GM23338 (cell line): ENCODE measurements around the gene TMEM14B. TPM values are rescaled to one million over a fixed set of nuclear protein-coding genes. Genes with fewer than 3 reads are reported as not detected.

Source experiments
- ATAC-seq: fragments of 200-7000 bp; cut with Tn5 transposase; 3 replicates; pipeline ENCODE4 v1.9.1; 2020
- DNase-seq: peaks from one replicate; pipeline ENCODE4 v3.0.0-alpha.2; 2015; ENCODE audit warnings: low spot score
- H2AFZ ChIP-seq: fragments of 200-600 bp; sonication (generic); 2 replicates; pipeline ENCODE4 v1.8.0; 2016; ENCODE audit warnings: antibody characterized with exemption, mild to moderate bottlenecking, moderate library complexity
- H3F3A ChIP-seq: fragments of 200-600 bp; sonication (generic); replicated peaks from 2 replicates; pipeline ENCODE4 v1.8.0; 2017; ENCODE audit warnings: antibody characterized with exemption, mixed run types, low read depth
- H3K27ac ChIP-seq: fragments of 200-600 bp; sonication (generic); 2 replicates; pipeline ENCODE4 v1.6.1; 2016; ENCODE audit warnings: low read depth
- H3K27me3 ChIP-seq: fragments of 200-600 bp; sonication (generic); 2 replicates; pipeline ENCODE4 v1.8.0; 2016; ENCODE audit warnings: mild to moderate bottlenecking, mixed run types, moderate library complexity; ENCODE audit not compliant: insufficient read depth
- H3K36me3 ChIP-seq: fragments of 200-600 bp; sonication (generic); 2 replicates; pipeline ENCODE4 v1.8.0; 2016; ENCODE audit warnings: mild to moderate bottlenecking; ENCODE audit not compliant: insufficient read depth
- H3K4me1 ChIP-seq: fragments of 200-600 bp; sonication (generic); 2 replicates; pipeline ENCODE4 v1.8.0; 2016; ENCODE audit warnings: mild to moderate bottlenecking, moderate library complexity; ENCODE audit not compliant: insufficient read depth
- H3K4me2 ChIP-seq: fragments of 200-600 bp; sonication (generic); 2 replicates; pipeline ENCODE4 v1.7.1; 2017; ENCODE audit warnings: mixed run types
- H3K4me3 ChIP-seq: fragments of 200-600 bp; sonication (generic); 2 replicates; pipeline ENCODE4 v1.6.1; 2016; ENCODE audit warnings: mixed run types
- H3K79me2 ChIP-seq: fragments of 200-600 bp; sonication (generic); replicated peaks from 2 replicates; pipeline ENCODE4 v1.8.0; 2017; ENCODE audit warnings: mild to moderate bottlenecking; ENCODE audit not compliant: insufficient read depth
- H3K9me2 ChIP-seq: fragments of 200-600 bp; sonication (generic); 2 replicates; pipeline ENCODE4 v1.8.0; 2017; ENCODE audit not compliant: insufficient read depth
- H4K20me1 ChIP-seq: fragments of 200-600 bp; sonication (generic); replicated peaks from 2 replicates; pipeline ENCODE4 v1.8.0; 2017; ENCODE audit warnings: mild to moderate bottlenecking; ENCODE audit not compliant: insufficient read depth
- H3K27ac Mint-ChIP-seq: 2 replicates; pipeline ENCODE4 v1.8.0; 2020; ENCODE audit warnings: inconsistent platforms, mild to moderate bottlenecking, moderate library complexity, mixed read lengths
- H3K27me3 Mint-ChIP-seq: 3 replicates; pipeline ENCODE4 v1.8.0; 2022; ENCODE audit warnings: low read depth, mild to moderate bottlenecking, moderate library complexity, mixed read lengths, inconsistent platforms; ENCODE audit not compliant: insufficient read depth, poor library complexity
- H3K36me3 Mint-ChIP-seq: 3 replicates; pipeline ENCODE4 v1.8.0; 2021; ENCODE audit warnings: low read depth, mild to moderate bottlenecking, inconsistent platforms, moderate library complexity, mixed read lengths
- H3K4me1 Mint-ChIP-seq: 3 replicates; pipeline ENCODE4 v1.8.0; 2020; ENCODE audit warnings: mild to moderate bottlenecking, inconsistent platforms, mixed read lengths
- H3K4me3 Mint-ChIP-seq: 3 replicates; pipeline ENCODE4 v1.8.0; 2021; ENCODE audit warnings: moderate library complexity, mild to moderate bottlenecking, inconsistent platforms, mixed read lengths
- H3K9me3 Mint-ChIP-seq: 3 replicates; pipeline ENCODE4 v1.8.0; 2020; ENCODE audit warnings: moderate library complexity, mild to moderate bottlenecking, inconsistent platforms, mixed read lengths
- CREB1 ChIP-seq: fragments of 250-450 bp; sonication (Bioruptor Pico); IDR thresholded peaks from 2 replicates; pipeline ENCODE4 v1.5.0; 2020; ENCODE audit warnings: low read depth, mild to moderate bottlenecking, moderate library complexity
- CTCF ChIP-seq, 2 experiments: fragments of 200-600 bp in 1 of 2; sonication (generic) in 1 of 2; conservative IDR thresholded peaks; 2 replicates each; pipeline versions ENCODE4 v1.5.1 to v1.6.1; 2016 to 2017; ENCODE audit warnings: antibody characterized with exemption in 2 of 2, low read depth in 2 of 2, mild to moderate bottlenecking in 2 of 2, moderate library complexity in 1 of 2
- ETS1 ChIP-seq: IDR thresholded peaks from 2 replicates; pipeline ENCODE4 v1.6.1; 2016; ENCODE audit warnings: antibody characterized with exemption
- EZH2 ChIP-seq: fragments of 200-600 bp; sonication (generic); IDR thresholded peaks from one replicate; pipeline ENCODE4 v1.8.0; 2017; ENCODE audit warnings: antibody characterized with exemption, mild to moderate bottlenecking, low read depth; ENCODE audit not compliant: unreplicated experiment
- EZH2phosphoT487 ChIP-seq: fragments of 200-600 bp; sonication (generic); IDR thresholded peaks from one replicate; pipeline ENCODE4 v1.8.1; 2018; ENCODE audit warnings: antibody characterized with exemption; ENCODE audit not compliant: unreplicated experiment
- JUNB ChIP-seq: IDR thresholded peaks from one replicate; pipeline ENCODE4 v1.6.1; 2016; ENCODE audit warnings: antibody characterized with exemption; ENCODE audit not compliant: unreplicated experiment
- NANOG ChIP-seq: IDR thresholded peaks from 2 replicates; pipeline ENCODE4 v1.6.1; 2016; ENCODE audit warnings: antibody characterized with exemption, borderline replicate concordance
- POLR2AphosphoS5 ChIP-seq: IDR thresholded peaks from 2 replicates; pipeline ENCODE4 v1.6.1; 2016; ENCODE audit warnings: antibody characterized with exemption, low read depth
- REST ChIP-seq: IDR thresholded peaks from one replicate; pipeline ENCODE4 v1.6.1; 2018; ENCODE audit warnings: antibody characterized with exemption; ENCODE audit not compliant: unreplicated experiment
- STAT1 ChIP-seq: IDR thresholded peaks from one replicate; pipeline ENCODE4 v1.6.1; 2016; ENCODE audit warnings: antibody characterized with exemption; ENCODE audit not compliant: unreplicated experiment
- ZNF331 ChIP-seq: fragments of 250-450 bp; sonication (Bioruptor Pico); IDR thresholded peaks from 2 replicates; pipeline ENCODE4 v1.5.0; 2020; ENCODE audit warnings: low read depth, mild to moderate bottlenecking, moderate library complexity
- polyA plus RNA-seq: library from polyadenylated mRNA; unstranded; fragments of >200 nt; fragmentation: Nextera tagmentation; extraction: Ambion mirVana; gene quantifications from 2 replicates; pipeline ENCODE4 v1.2.1, GENCODE V29; 2016
- total RNA-seq: library from RNA; depleted of rRNA; stranded (reverse); fragments of >200 nt; shearing (Covaris generic); gene quantifications from 2 replicates; pipeline ENCODE4 v1.2.3, GENCODE V29; 2014

The TMEM14B gene
- total and polyA plus RNA-seq, 2 experiments from 2014 or later: 104 to 210 TPM

GRCh38 chr6:10793035-10793434 is 45.4 kb downstream of the TMEM14B start:
- no peak for TF ChIP-seq REST
- no peak for TF ChIP-seq CTCF (conservative IDR thresholded peaks at IDR 0.05; ENCODE audit: low read depth in 2 of 2)
- no peak for TF ChIP-seq POLR2AphosphoS5
- no peak for TF ChIP-seq JUNB
- no peak for TF ChIP-seq NANOG
- no peak for TF ChIP-seq STAT1
- no peak for TF ChIP-seq ZNF331
- TF ChIP-seq CREB1 (CRISPR knock-in tag): no peak
- no peak for TF ChIP-seq EZH2phosphoT487
- TF ChIP-seq EZH2: no peak
- no peak overlapping the region for H2AFZ ChIP-seq
- peaks cover 3% of the 10 kb centered on the region for H4K20me1 ChIP-seq
- H3K4me1 ChIP-seq: no peaks in the 10 kb centered on the region
- Mint-ChIP-seq H3K27ac (no peak overlapping the region), H3K4me1 (no peaks in the 10 kb centered on the region), H3K27me3 (no peaks in the 10 kb centered on the region), H3K36me3 (no peaks in the 10 kb centered on the region), H3K4me3 (no peak overlapping the region), H3K9me3 (no peaks in the 10 kb centered on the region)
- no peaks in the 10 kb centered on the region for H3K9me2 ChIP-seq
- no peaks in the 10 kb centered on the region for H3K79me2 ChIP-seq
- H3K27me3 ChIP-seq: no peaks in the 10 kb centered on the region
- no peak overlapping the region for H3K4me3 ChIP-seq
- no peak for ATAC-seq
- no peak for DNase-seq
- no peaks in the 10 kb centered on the region; the same call in 1 of the 2 replicates for H3F3A ChIP-seq
- H3K4me2 ChIP-seq: no peak overlapping the region
- no peaks in the 10 kb centered on the region for H3K36me3 ChIP-seq
- no peak overlapping the region for H3K27ac ChIP-seq

- no peaks in the 10 kb centered on the region for H3K79me2 ChIP-seq
- Mint-ChIP-seq H3K27ac (no peak overlapping the region), H3K36me3 (no peaks in the 10 kb centered on the region), H3K27me3 (no peaks in the 10 kb centered on the region), H3K4me1 (no peaks in the 10 kb centered on the region), H3K9me3 (no peaks in the 10 kb centered on the region), H3K4me3 (no peak overlapping the region)
- no peak for DNase-seq
- no peak overlapping the region for H2AFZ ChIP-seq
- no peak overlapping the region for H3K27ac ChIP-seq
- no peaks in the 10 kb centered on the region; the same call in 1 of the 2 replicates for H3F3A ChIP-seq
- H3K27me3 ChIP-seq: no peaks in the 10 kb centered on the region
- H3K4me3 ChIP-seq: no peak overlapping the region
- no peaks in the 10 kb centered on the region for H3K4me1 ChIP-seq
- no peaks in the 10 kb centered on the region for H3K36me3 ChIP-seq
- H3K9me2 ChIP-seq: no peaks in the 10 kb centered on the region
- ATAC-seq: no peak
- peaks cover 3% of the 10 kb centered on the region for H4K20me1 ChIP-seq
- H3K4me2 ChIP-seq: no peak overlapping the region
- TF ChIP-seq EZH2phosphoT487 (no peak), ETS1 (no peak), REST (no peak)
Measured at GRCh38 chr6:10793695-10794094, 46.1 kb downstream of the TMEM14B start.
